ENCODE results near the gene TMEM201.
"Not testable (repeated sequence)": the region's sequence is repeated elsewhere in the genome, so short reads cannot be mapped to it uniquely, and the experiment has no call there.

TMEM201 gene

GRCh38 chr1:9613625-9614299, 25.1 kb downstream of the TMEM201 start:
- Histone ChIP-seq H3K9me3 (ENCODE audit: insufficient read depth, low read length) (no peaks in the 10 kb centered on the region), H3K4me3 (ENCODE audit: insufficient read length, low read depth) (no peak overlapping the region), H3K36me3 (ENCODE audit: insufficient read depth, insufficient read length, low read length) (peaks cover 43% of the 10 kb centered on the region), H3K4me1 (ENCODE audit: insufficient read depth, insufficient read length) (peaks cover 3% of the 10 kb centered on the region), H3K27me3 (ENCODE audit: insufficient read depth, insufficient read length) (no peaks in the 10 kb centered on the region), H3K9ac (ENCODE audit: insufficient read length, low read depth) (no peak overlapping the region)
- TF ChIP-seq ZNF274 (IDR thresholded peaks at IDR 0.05; ENCODE audit: low read depth, low read length) = no peak
- no peak for TF ChIP-seq YY1 (IDR thresholded peaks at IDR 0.05; ENCODE audit: insufficient read depth, insufficient read length)
- no peak for DNase-seq (ENCODE audit: low read depth, low spot score)

GRCh38 chr1:9615316-9616063, 26.8 kb downstream of the TMEM201 start:
- Histone ChIP-seq H3K36me3 (ENCODE audit: insufficient read depth, insufficient read length, low read length) (peaks cover 27% of the 10 kb centered on the region), H3K9ac (ENCODE audit: insufficient read length, low read depth) (peak overlapping the region; percentile 10), H3K4me1 (ENCODE audit: insufficient read depth, insufficient read length) (peaks cover 3% of the 10 kb centered on the region), H3K27me3 (ENCODE audit: insufficient read depth, insufficient read length) (no peaks in the 10 kb centered on the region), H3K9me3 (ENCODE audit: insufficient read depth, low read length) (no peaks in the 10 kb centered on the region), H3K4me3 (ENCODE audit: insufficient read length, low read depth) (no peak overlapping the region)
- no peak for TF ChIP-seq YY1 (IDR thresholded peaks at IDR 0.05; ENCODE audit: insufficient read depth, insufficient read length)
- no peak for TF ChIP-seq ZNF274 (IDR thresholded peaks at IDR 0.05; ENCODE audit: low read depth, low read length)
- no peak for TF ChIP-seq SUZ12 (IDR thresholded peaks at IDR 0.05; ENCODE audit: extremely low read depth, insufficient read depth, insufficient read length)
- peak; percentile 18 for DNase-seq (ENCODE audit: low read depth, low spot score)

- TF ChIP-seq SUZ12 (IDR thresholded peaks at IDR 0.05; ENCODE audit: extremely low read depth, insufficient read depth, insufficient read length) = no peak
- Histone ChIP-seq H3K9me3 (ENCODE audit: insufficient read depth, low read length) (no peaks in the 10 kb centered on the region), H3K36me3 (ENCODE audit: insufficient read depth, insufficient read length, low read length) (no peaks in the 10 kb centered on the region), H3K4me1 (ENCODE audit: insufficient read depth, insufficient read length) (peaks cover 3% of the 10 kb centered on the region), H3K27me3 (ENCODE audit: insufficient read depth, insufficient read length) (no peaks in the 10 kb centered on the region), H3K9ac (ENCODE audit: insufficient read length, low read depth) (no peak overlapping the region), H3K4me3 (ENCODE audit: insufficient read length, low read depth) (no peak overlapping the region)
- DNase-seq (ENCODE audit: low read depth, low spot score) = no peak
Observed at GRCh38 chr1:9618909-9619679, 30.4 kb downstream of the TMEM201 start.

GRCh38 chr1:9621032-9621431, 32.3 kb downstream of the TMEM201 start:
- no peaks in the 10 kb centered on the region for H3K4me1 ChIP-seq (ENCODE audit: insufficient read depth, insufficient read length)
- H3K4me3 ChIP-seq (ENCODE audit: insufficient read length, low read depth) = no peak overlapping the region
- no peaks in the 10 kb centered on the region for H3K27me3 ChIP-seq (ENCODE audit: insufficient read depth, insufficient read length)
- TF ChIP-seq ZNF274 (IDR thresholded peaks at IDR 0.05; ENCODE audit: low read depth, low read length) (no peak), YY1 (IDR thresholded peaks at IDR 0.05; ENCODE audit: insufficient read depth, insufficient read length) (no peak), SUZ12 (IDR thresholded peaks at IDR 0.05; ENCODE audit: extremely low read depth, insufficient read depth, insufficient read length) (no peak)
- no peak overlapping the region for H3K9ac ChIP-seq (ENCODE audit: insufficient read length, low read depth)
- DNase-seq (ENCODE audit: low read depth, low spot score) = no peak
- H3K9me3 ChIP-seq (ENCODE audit: insufficient read depth, low read length) = no peaks in the 10 kb centered on the region
- no peaks in the 10 kb centered on the region for H3K36me3 ChIP-seq (ENCODE audit: insufficient read depth, insufficient read length, low read length)

- Histone ChIP-seq H3K4me1 (ENCODE audit: insufficient read depth, insufficient read length) (no peaks in the 10 kb centered on the region), H3K9ac (ENCODE audit: insufficient read length, low read depth) (no peak overlapping the region), H3K27me3 (ENCODE audit: insufficient read depth, insufficient read length) (peaks cover 8% of the 10 kb centered on the region), H3K36me3 (ENCODE audit: insufficient read depth, insufficient read length, low read length) (no peaks in the 10 kb centered on the region), H3K4me3 (ENCODE audit: insufficient read length, low read depth) (no peak overlapping the region), H3K9me3 (ENCODE audit: insufficient read depth, low read length) (no peaks in the 10 kb centered on the region)
- no peak for DNase-seq (ENCODE audit: low read depth, low spot score)
- no peak for TF ChIP-seq SUZ12 (IDR thresholded peaks at IDR 0.05; ENCODE audit: extremely low read depth, insufficient read depth, insufficient read length)
Observed at GRCh38 chr1:9624081-9624480, 35.4 kb downstream of the TMEM201 start.

- H3K27me3 ChIP-seq (ENCODE audit: insufficient read depth, insufficient read length); H3K36me3 ChIP-seq (ENCODE audit: insufficient read depth, insufficient read length, low read length); DNase-seq (ENCODE audit: low read depth, low spot score); H3K4me3 ChIP-seq (ENCODE audit: insufficient read length, low read depth); H3K9me3 ChIP-seq (ENCODE audit: insufficient read depth, low read length); H3K4me1 ChIP-seq (ENCODE audit: insufficient read depth, insufficient read length); H3K9ac ChIP-seq (ENCODE audit: insufficient read length, low read depth): not testable (repeated sequence)
Observed at GRCh38 chr1:9625030-9625429, 36.3 kb downstream of the TMEM201 start.

DNA sequence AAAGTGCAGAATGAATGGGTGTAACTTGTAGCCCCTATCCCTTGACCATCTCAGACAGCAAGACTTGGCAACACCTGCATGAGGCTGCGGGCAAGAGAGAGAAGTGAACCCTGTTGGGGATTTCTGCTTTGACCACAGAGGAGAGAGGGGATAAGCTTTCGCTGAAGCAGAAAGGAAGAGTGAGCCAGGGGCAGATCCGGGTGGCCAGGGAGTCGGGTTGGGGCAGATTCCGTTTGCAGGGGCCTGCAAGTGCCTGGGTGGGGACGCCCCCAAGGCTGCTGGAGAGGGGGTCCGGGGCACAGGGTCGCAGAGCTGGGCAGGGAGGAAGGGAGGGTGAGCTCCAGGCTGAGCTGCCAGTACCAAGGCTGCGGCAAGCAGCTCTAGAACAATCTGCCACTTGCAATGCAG, 37.5 kb downstream of the TMEM201 start:
- TF ChIP-seq ZNF274 (IDR thresholded peaks at IDR 0.05; ENCODE audit: low read depth, low read length) (no peak), SUZ12 (IDR thresholded peaks at IDR 0.05; ENCODE audit: extremely low read depth, insufficient read depth, insufficient read length) (no peak), YY1 (IDR thresholded peaks at IDR 0.05; ENCODE audit: insufficient read depth, insufficient read length) (no peak)
- no peaks in the 10 kb centered on the region for H3K4me1 ChIP-seq (ENCODE audit: insufficient read depth, insufficient read length)
- no peaks in the 10 kb centered on the region for H3K36me3 ChIP-seq (ENCODE audit: insufficient read depth, insufficient read length, low read length)
- no peak overlapping the region for H3K4me3 ChIP-seq (ENCODE audit: insufficient read length, low read depth)
- H3K9ac ChIP-seq (ENCODE audit: insufficient read length, low read depth) = no peak overlapping the region
- DNase-seq (ENCODE audit: low read depth, low spot score) = no peak
- peaks cover 8% of the 10 kb centered on the region for H3K27me3 ChIP-seq (ENCODE audit: insufficient read depth, insufficient read length)
- no peaks in the 10 kb centered on the region for H3K9me3 ChIP-seq (ENCODE audit: insufficient read depth, low read length)

All from NT2/D1 (cell line).